Left forelimb (tissue), 1 donor: ENCODE data around the gene LYRM9.
"Not testable (repeated sequence)": the region's sequence is repeated elsewhere in the genome, so short reads cannot be mapped to it uniquely, and the experiment has no call there.

ENCODE experiments used
- DNase-seq: peaks from one replicate; pipeline ENCODE4 v3.0.0-alpha.2; 2018; ENCODE audit warnings: low spot score

Gene LYRM9

DNA sequence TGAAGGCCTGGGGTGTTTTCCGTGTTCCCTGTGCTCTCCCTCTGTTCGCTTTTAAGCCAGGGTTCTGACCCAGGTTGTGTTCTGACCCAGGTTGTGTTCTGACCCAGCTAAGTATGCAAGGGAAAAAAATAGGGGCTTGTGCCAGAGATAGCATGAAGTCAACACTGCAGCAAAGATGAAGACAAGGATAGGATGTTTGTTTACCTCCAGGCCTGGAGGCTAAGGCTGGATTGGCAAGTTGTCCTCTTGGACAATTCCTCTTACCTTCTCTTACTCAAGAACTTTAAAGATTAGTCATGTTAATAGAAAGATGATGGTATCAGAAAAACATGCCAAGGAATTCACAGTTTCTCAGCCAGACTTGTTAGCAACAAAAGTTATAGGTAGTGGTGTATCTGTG, 19.4 kb downstream of the LYRM9 start:
- DNase-seq, result no peak

DNA sequence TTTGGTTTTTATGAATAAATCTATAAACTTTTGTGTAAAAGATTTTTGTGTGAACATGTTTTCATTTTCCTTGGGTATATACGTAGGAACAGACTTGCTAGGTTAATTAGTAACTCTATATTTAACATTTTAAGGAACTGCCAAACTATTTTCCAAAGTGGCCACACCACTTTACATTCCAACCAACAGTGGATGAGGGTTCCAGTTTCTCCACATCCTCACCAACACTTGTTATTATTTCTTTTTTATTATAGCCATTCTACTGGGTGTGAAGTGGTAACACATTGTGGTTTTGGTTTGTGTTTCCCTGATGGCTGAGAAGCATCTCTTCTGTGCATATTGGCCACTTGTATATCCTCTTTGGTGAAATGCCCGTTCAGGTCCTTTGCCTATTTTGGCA, 20.0 kb downstream of the LYRM9 start:
- DNase-seq, result no peak

DNA sequence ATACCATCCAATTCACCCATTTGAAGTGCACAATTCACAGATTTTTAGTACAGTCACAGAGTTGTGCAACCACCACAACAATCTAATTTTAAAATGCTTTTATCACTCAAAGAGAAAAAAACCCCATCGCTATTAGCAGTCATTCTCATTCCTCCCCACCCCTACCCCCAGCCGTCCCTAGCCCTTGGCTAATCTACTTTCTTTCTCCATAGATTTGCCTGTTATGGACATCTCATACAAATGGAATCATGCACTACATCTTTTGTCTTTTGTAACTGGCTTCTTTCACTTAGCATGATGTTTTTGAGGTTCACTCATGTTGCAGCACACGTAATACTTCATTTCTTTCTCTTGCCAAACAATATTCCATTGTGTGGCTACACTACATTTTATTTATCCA, 20.4 kb downstream of the LYRM9 start:
- no peak for DNase-seq

- no peak for DNase-seq
These were observed 21.8 kb downstream of the LYRM9 start for GRCh38 chr17:27871407-27871806.

- DNase-seq, result no peak
These were observed 22.8 kb downstream of the LYRM9 start for GRCh38 chr17:27870345-27870744.

DNA sequence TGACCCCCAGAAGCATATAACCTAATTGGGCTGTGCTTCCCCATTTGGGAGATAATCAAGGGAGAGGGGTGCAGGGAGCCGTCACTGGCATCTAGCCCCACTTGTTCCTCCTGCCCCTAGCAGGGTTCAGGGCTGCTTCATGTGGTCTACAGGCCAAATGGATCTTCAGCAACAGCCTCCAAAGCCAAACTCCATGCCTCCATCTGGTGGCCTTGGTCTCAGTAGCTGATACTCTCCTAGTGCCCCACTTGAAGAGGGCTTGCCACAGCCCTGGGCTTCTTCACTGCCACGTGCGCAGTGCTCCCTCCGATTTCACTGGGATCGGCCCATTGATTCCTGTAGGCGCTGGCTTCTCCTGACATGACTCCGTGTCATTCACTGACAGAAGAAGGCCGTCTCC, 24.6 kb downstream of the LYRM9 start:
- DNase-seq, result no peak

- DNase-seq, result no peak
These were observed 30.3 kb downstream of the LYRM9 start for GRCh38 chr17:27862840-27863239.

- no peak for DNase-seq
These were observed 31.2 kb downstream of the LYRM9 start for GRCh38 chr17:27862004-27862403.

DNA sequence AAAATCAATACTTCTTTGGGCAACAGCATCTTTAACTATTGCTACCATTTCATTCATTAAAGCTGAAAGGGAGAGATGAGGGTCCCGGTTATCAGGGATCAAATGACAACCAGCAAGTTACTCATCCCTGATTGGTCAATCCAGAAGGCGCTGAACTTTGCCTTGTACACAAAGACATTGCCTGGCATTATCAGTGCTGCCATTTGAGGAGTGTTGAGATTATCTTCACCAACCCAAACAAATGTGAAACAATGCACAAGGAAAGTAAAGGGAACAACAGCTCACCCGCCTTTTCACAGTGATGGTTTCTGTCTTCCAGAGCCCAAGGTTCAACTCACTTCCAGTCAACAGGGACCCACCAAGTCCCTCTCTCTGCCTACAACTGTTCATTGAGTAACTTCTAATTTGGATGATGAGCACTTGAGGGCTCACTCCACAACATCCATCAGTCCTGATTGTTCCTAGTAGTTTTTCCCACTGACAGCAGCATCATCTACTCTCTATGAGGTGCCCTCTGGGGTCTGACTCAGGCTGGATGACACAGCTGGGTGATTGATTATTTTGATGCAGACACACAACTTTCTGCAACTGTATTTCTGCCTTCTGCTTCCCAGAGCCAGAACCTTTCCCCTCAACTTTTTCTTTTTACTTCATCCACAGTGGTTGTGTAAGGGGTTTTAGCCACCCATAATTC, 32.0 kb downstream of the LYRM9 start:
- DNase-seq, result no peak

DNA sequence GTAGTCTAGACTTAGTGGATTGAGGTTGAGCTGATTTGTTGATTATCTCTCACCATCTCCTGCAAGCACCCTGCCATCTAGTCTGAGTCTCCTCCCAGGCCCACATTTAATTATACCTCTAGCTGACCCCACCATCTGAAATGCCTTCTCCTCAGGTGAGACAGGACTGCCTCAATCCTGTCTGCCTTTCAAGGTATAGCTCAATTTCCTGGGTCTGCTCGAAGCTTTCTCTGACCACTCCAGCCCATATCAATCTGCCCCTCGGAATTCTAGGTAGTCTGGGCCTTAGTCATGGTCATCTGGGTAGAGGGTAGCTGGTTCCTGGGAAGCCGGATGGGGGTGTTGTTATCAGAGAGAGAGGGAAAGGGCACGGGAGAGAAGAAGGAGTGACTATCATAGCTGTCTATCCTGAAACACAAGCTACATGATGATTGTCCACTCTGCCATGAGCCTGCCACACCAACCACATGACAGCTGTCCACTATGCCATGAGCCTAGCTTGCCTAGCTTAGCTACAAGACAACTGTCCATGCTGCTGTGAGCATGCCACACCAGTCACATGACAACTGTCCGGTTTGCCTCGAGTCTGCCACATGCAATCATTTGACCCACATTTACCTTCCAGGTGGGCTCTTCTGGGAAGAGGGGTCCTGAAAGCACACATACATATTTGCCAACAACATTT, 34.4 kb downstream of the LYRM9 start:
- no peak for DNase-seq

- no peak for DNase-seq
These were observed 36.3 kb downstream of the LYRM9 start for GRCh38 chr17:27856676-27857432.

DNA sequence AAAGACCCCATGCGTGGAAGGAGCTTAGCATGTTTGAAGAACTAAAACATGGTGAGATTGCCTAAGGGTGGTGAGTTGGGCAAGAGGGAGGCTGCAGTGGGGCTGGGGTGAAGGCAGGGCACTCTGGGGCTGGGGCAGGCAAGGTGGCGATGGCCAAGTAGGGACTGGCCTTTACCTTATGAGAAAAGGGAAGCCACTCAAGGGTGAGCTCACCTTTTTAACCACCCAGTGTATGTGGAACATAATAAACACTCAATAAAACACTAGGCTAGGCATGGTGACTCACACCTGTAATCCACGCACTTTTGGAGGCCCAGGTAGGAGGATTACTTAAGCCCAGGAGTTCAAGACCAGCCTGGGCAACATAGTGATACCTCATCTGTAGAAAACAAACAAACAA, 37.7 kb downstream of the LYRM9 start:
- no peak for DNase-seq

- DNase-seq, result no peak
These were observed 39.0 kb downstream of the LYRM9 start for GRCh38 chr17:27854163-27854562.

DNA sequence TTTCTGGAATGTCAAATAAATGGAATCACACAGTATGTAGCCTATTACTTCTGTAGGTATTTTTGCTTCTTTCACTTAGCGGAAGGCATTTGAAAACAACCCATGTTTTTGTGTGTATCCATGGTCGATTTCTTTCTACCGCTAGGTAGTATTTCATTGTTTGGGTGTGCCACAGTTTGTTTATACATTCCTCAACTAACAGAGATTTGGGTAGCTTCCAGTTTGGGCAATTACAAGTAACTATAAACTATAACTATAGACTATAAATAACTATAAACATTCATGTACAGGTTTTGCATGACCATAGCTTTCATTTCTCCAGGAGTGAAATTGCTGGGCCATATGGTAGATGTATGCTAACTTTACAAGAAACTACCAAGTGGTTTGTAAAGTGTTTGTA, 40.1 kb downstream of the LYRM9 start:
- DNase-seq, result no peak

- no peak for DNase-seq
These were observed 43.5 kb downstream of the LYRM9 start for GRCh38 chr17:27849474-27850185.

- no peak for DNase-seq
These were observed 44.2 kb downstream of the LYRM9 start for GRCh38 chr17:27848931-27849330.

GRCh38 chr17:27846808-27847307, 46.3 kb downstream of the LYRM9 start:
- DNase-seq, result not testable (repeated sequence)

- no peak for DNase-seq
These were observed 47.0 kb downstream of the LYRM9 start for GRCh38 chr17:27846042-27846655.

DNA sequence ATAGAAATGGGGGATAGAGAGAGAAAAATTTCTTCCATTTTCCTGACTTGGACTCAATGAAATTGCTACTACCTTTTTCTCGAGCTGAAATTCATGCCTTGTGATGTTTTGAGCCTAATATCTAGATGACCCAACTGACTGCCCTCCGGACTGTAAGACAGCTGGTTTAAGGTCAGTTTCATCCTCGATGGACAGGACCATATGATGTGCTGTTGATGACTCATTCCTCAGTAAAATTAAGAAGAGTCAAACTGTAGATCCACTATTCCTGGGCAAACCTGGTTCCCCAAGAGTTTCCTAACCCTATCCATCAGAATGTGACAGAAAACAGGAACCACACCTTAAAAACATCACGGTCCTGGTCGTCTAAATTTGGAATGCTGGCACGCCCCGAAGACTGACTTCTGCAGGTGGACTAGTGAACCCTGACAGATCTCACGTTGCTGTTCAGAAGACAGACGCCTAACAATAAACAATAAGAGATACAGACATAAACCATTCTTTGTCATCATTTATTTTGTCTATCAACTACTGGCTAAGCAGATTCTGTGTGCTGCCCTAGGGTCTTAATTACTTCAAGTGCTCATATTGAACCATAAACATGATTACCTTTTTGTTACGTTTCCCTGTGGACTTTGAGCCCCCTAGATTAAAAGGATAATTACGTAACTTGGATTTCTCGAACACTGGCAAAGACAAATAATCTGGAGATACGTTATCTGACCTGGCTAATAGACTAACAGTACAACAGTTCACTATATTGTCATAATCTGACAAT, 47.7 kb downstream of the LYRM9 start:
- DNase-seq, result no peak

GRCh38 chr17:27840688-27841087, 52.5 kb downstream of the LYRM9 start:
- DNase-seq, result no peak

GRCh38 chr17:27840406-27840678, 52.8 kb downstream of the LYRM9 start:
- not testable (repeated sequence) for DNase-seq
